Prostate gland (tissue), 2 donors: ENCODE measurements around the gene PEMT. TPM values are rescaled to one million over a fixed set of nuclear protein-coding genes. Genes with fewer than 3 reads are reported as not detected.
"Not testable (repeated sequence)": the region's sequence is repeated elsewhere in the genome, so short reads cannot be mapped to it uniquely, and the experiment has no call there.

ENCODE experiments used
- DNase-seq: peaks from one replicate; pipeline ENCODE4 v3.0.0-alpha.2; 2019; ENCODE audit warnings: low spot score
- H3K27ac ChIP-seq, 2 donors: fragments of 200-600 bp; sonication (generic); 2 replicates each; pipeline ENCODE4 v1.5.1; 2017 to 2019
- H3K27me3 ChIP-seq: fragments of 200-600 bp; sonication (generic); replicated peaks from 2 replicates; pipeline ENCODE4 v1.5.1; 2019; ENCODE audit not compliant: insufficient read depth
- H3K36me3 ChIP-seq, 2 donors: fragments of 200-600 bp; sonication (generic); 1 replicate in 1 of 2; 2 replicates in 1 of 2; pipeline versions ENCODE4 v1.5.1 to v1.8.1; 2017 to 2019
- H3K4me1 ChIP-seq: fragments of 200-600 bp; sonication (generic); replicated peaks from 2 replicates; pipeline ENCODE4 v1.5.1; 2019
- H3K4me3 ChIP-seq, 2 donors: fragments of 200-600 bp; sonication (generic); 2 replicates each; pipeline ENCODE4 v1.5.1; 2017 to 2019
- H3K9me3 ChIP-seq: fragments of 200-600 bp; sonication (generic); 2 replicates; pipeline ENCODE4 v1.5.1; 2017
- POLR2A ChIP-seq: fragments of 450-650 bp; IDR thresholded peaks from one replicate; pipeline ENCODE4 v1.6.1; 2016; ENCODE audit warnings: antibody characterized with exemption, mild to moderate bottlenecking
- POLR2AphosphoS5 ChIP-seq: sonication (generic); formaldehyde crosslinking; IDR thresholded peaks from one replicate; pipeline ENCODE4 v1.6.1; 2017; ENCODE audit warnings: antibody characterized with exemption
- WGBS: methylation state at CpG from one replicate; pipeline ENCODE4 v1.1.5; 2018; 5-methylcytosine and 5-hydroxymethylcytosine counted together
- intact Hi-C: fragments of 100-400 bp; cut with DNase I; formaldehyde crosslinking; loops from one replicate; pipeline ENCODE4 v1.14.2; 2022
- total RNA-seq, 2 donors: library from RNA; depleted of rRNA; stranded (reverse); fragments of >200 nt; gene quantifications; one replicate each; pipeline ENCODE4 v1.1.0, GENCODE V29; 2016
- TF ChIP-seq, protein P1 (sequence below), 4 experiments: fragments of 200-600 bp in 2 of 4; fragments of 450-650 bp in 2 of 4; sonication (generic) in 2 of 4; IDR thresholded peaks; 1 replicate in 3 of 4; 2 replicates in 1 of 4; pipeline ENCODE4 v1.5.1; 2016 to 2019; ENCODE audit warnings: antibody characterized with exemption in 4 of 4, mild to moderate bottlenecking in 2 of 4, moderate library complexity in 2 of 4

The PEMT gene
- total RNA-seq, 2 donors from 2014 or later = 67.0 to 145 TPM

GRCh38 chr17:17467016-17467415, 124.5 kb downstream of the PEMT start:
- TF ChIP-seq POLR2A (no peak), POLR2AphosphoS5 (no peak)
- TF ChIP-seq, protein P1, sequence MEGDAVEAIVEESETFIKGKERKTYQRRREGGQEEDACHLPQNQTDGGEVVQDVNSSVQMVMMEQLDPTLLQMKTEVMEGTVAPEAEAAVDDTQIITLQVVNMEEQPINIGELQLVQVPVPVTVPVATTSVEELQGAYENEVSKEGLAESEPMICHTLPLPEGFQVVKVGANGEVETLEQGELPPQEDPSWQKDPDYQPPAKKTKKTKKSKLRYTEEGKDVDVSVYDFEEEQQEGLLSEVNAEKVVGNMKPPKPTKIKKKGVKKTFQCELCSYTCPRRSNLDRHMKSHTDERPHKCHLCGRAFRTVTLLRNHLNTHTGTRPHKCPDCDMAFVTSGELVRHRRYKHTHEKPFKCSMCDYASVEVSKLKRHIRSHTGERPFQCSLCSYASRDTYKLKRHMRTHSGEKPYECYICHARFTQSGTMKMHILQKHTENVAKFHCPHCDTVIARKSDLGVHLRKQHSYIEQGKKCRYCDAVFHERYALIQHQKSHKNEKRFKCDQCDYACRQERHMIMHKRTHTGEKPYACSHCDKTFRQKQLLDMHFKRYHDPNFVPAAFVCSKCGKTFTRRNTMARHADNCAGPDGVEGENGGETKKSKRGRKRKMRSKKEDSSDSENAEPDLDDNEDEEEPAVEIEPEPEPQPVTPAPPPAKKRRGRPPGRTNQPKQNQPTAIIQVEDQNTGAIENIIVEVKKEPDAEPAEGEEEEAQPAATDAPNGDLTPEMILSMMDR (IDR thresholded peaks at IDR 0.05) = no peak
- Histone ChIP-seq H3K4me3 (no peak overlapping the region), H3K9me3 (no peaks in the 10 kb centered on the region), H3K36me3 (no peaks in the 10 kb centered on the region), H3K27ac (no peak overlapping the region), H3K4me1 (no peaks in the 10 kb centered on the region), H3K27me3 (no peaks in the 10 kb centered on the region)
- intact Hi-C loops = no loop called here
- 66% methylated on average over 5 of the region's 5 CpGs for WGBS
- no peak for DNase-seq

- no peak overlapping the region for H3K27ac ChIP-seq
- no peaks in the 10 kb centered on the region for H3K4me1 ChIP-seq
- H3K36me3 ChIP-seq = no peaks in the 10 kb centered on the region
- TF ChIP-seq, protein P1 (IDR thresholded peaks at IDR 0.05) = no peak
- no peak for TF ChIP-seq POLR2A
- TF ChIP-seq POLR2AphosphoS5 = no peak
- no peak for DNase-seq
- WGBS = 52% methylated on average over 5 of the region's 5 CpGs
- H3K4me3 ChIP-seq = no peak overlapping the region
- no peaks in the 10 kb centered on the region for H3K9me3 ChIP-seq
- no peaks in the 10 kb centered on the region for H3K27me3 ChIP-seq
- intact Hi-C loops = no loop called here
Observed at GRCh38 chr17:17466511-17466910, 125.0 kb downstream of the PEMT start.

- H3K4me3 ChIP-seq, H3K27ac ChIP-seq, H3K36me3 ChIP-seq, DNase-seq, H3K27me3 ChIP-seq, H3K4me1 ChIP-seq, H3K9me3 ChIP-seq, intact Hi-C loops: not testable (repeated sequence)
- WGBS = 40% methylated on average over 1 of the region's 1 CpG
Observed at GRCh38 chr17:17465878-17466277, 125.6 kb downstream of the PEMT start.

DNA sequence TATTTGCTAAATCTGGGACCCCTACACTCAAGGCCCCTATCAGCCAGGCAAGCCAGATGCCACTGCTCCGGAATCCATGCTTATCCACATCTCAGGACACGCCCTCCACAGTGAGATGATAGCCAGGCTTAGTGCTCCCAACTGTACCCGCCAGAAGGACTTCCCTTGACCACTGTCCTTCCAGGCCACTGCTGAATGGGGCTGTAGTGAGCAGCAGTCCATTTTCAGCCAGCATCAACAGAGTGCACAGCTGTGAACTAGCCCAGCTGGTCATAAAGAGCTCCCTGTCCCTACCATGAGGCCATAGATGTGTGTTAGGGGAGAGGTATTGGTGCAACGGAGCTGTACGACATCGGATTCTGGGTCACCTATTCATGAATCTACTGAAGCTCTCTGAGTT, 127.7 kb downstream of the PEMT start:
- 81% methylated on average over 6 of the region's 6 CpGs for WGBS
- H3K27ac ChIP-seq = no peak overlapping the region

DNA sequence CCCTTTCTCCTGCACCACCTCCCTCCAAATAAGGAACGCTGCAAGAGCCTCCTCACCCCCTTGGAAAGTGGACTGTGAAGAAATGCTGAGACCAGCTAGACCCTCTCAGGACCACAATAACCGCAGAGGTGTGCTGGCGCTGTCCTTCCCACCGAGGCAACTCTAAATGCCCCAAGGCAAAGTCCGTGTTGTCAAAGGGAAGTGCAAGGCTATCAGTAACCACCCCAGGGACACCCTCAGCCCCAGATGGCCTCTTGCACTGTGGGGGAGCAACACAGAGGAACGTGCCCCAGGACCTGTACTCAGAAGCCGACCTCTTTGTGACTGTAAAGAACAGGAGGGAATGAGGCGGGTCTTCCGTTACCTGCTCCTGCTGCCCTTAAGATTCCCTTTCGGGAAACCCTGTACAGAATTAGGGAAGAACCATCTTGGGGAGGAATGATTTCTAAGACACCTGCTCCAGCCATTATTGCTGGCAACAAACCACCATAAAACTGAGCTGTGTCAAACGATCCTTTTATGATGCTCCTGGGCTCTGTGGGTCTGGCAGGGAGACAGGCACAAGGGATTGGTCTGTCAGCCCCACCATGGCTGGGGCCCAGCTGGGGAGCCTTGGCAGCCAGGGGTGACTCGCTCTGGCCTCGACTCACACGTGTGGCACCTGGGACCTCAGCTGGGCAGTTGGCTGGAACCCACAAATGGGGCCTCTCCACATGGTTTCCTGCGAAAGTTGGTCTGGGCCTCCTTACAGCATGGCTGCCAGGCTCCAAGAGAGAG, 129.3 kb downstream of the PEMT start:
- no peaks in the 10 kb centered on the region for H3K36me3 ChIP-seq
- intact Hi-C loops = no loop called here

More for the DNA sequence above, 127.7 kb downstream of the PEMT start:
- no peak for DNase-seq
- Histone ChIP-seq H3K36me3 (no peaks in the 10 kb centered on the region), H3K4me1 (no peaks in the 10 kb centered on the region), H3K27me3 (no peaks in the 10 kb centered on the region), H3K4me3 (no peak overlapping the region), H3K9me3 (no peaks in the 10 kb centered on the region)
- TF ChIP-seq POLR2A (no peak), POLR2AphosphoS5 (no peak)
- TF ChIP-seq, protein P1 (IDR thresholded peaks at IDR 0.05) = no peak
- intact Hi-C loops = no loop called here

More for the DNA sequence above, 129.3 kb downstream of the PEMT start:
- no peak for DNase-seq
- no peak for TF ChIP-seq POLR2AphosphoS5
- no peak for TF ChIP-seq POLR2A
- TF ChIP-seq, protein P1 (IDR thresholded peaks at IDR 0.05) = no peak
- H3K4me1 ChIP-seq = no peaks in the 10 kb centered on the region
- no peaks in the 10 kb centered on the region for H3K27me3 ChIP-seq
- H3K4me3 ChIP-seq = no peak overlapping the region
- H3K27ac ChIP-seq = no peak overlapping the region
- 60% methylated on average over 15 of the region's 15 CpGs for WGBS
- no peaks in the 10 kb centered on the region for H3K9me3 ChIP-seq
